ENCODE measurements around the gene RBP2. TPM values are rescaled to one million over a fixed set of nuclear protein-coding genes. Genes with fewer than 3 reads are reported as not detected.

RBP2 gene
- total RNA-seq, 1 donor from 2014 or later, result not detected

GRCh38 chr3:139481116-139481515, 4.8 kb upstream of the RBP2 start:
- Mint-ChIP-seq H3K9me3 (ENCODE audit: low read depth) (peaks cover 12% of the 10 kb centered on the region), H3K27me3 (no peaks in the 10 kb centered on the region), H3K4me1 (ENCODE audit: low read depth) (peaks cover 6% of the 10 kb centered on the region), H3K27ac (no peak overlapping the region), H3K36me3 (ENCODE audit: insufficient read depth) (peaks cover 4% of the 10 kb centered on the region), H3K4me3 (ENCODE audit: low read depth) (no peak overlapping the region)
- TF ChIP-seq CTCF (IDR thresholded peaks at IDR 0.05; ENCODE audit: unreplicated experiment), result no peak
- no peak for DNase-seq (ENCODE audit: low spot score, unreplicated experiment)

- H3K27ac Mint-ChIP-seq, result no peak overlapping the region
- H3K9me3 Mint-ChIP-seq (ENCODE audit: low read depth), result peaks cover 12% of the 10 kb centered on the region
- no peak for DNase-seq (ENCODE audit: low spot score, unreplicated experiment)
- H3K4me3 Mint-ChIP-seq (ENCODE audit: low read depth), result no peak overlapping the region
- peaks cover 4% of the 10 kb centered on the region for H3K36me3 Mint-ChIP-seq (ENCODE audit: insufficient read depth)
- peaks cover 6% of the 10 kb centered on the region for H3K4me1 Mint-ChIP-seq (ENCODE audit: low read depth)
- no peak for TF ChIP-seq CTCF (IDR thresholded peaks at IDR 0.05; ENCODE audit: unreplicated experiment)
- H3K27me3 Mint-ChIP-seq, result no peaks in the 10 kb centered on the region
Measured at GRCh38 chr3:139480585-139480984, 4.3 kb upstream of the RBP2 start.

GRCh38 chr3:139477710-139478640, 1.7 kb upstream of the RBP2 start:
- peaks cover 2% of the 10 kb centered on the region for H3K36me3 Mint-ChIP-seq (ENCODE audit: insufficient read depth)
- peaks cover 6% of the 10 kb centered on the region for H3K4me1 Mint-ChIP-seq (ENCODE audit: low read depth)
- H3K27me3 Mint-ChIP-seq, result no peaks in the 10 kb centered on the region
- no peak for TF ChIP-seq CTCF (IDR thresholded peaks at IDR 0.05; ENCODE audit: unreplicated experiment)
- H3K27ac Mint-ChIP-seq, result no peak overlapping the region
- peaks cover 7% of the 10 kb centered on the region for H3K9me3 Mint-ChIP-seq (ENCODE audit: low read depth)
- no peak for DNase-seq (ENCODE audit: low spot score, unreplicated experiment)
- no peak overlapping the region for H3K4me3 Mint-ChIP-seq (ENCODE audit: low read depth)

- H3K9me3 Mint-ChIP-seq (ENCODE audit: low read depth), result peaks cover 2% of the 10 kb centered on the region
- no peak overlapping the region for H3K4me3 Mint-ChIP-seq (ENCODE audit: low read depth)
- H3K27me3 Mint-ChIP-seq, result no peaks in the 10 kb centered on the region
- H3K27ac Mint-ChIP-seq, result no peak overlapping the region
- peaks cover 2% of the 10 kb centered on the region for H3K36me3 Mint-ChIP-seq (ENCODE audit: insufficient read depth)
- DNase-seq (ENCODE audit: low spot score, unreplicated experiment), result no peak
- no peak for TF ChIP-seq CTCF (IDR thresholded peaks at IDR 0.05; ENCODE audit: unreplicated experiment)
- peaks cover 6% of the 10 kb centered on the region for H3K4me1 Mint-ChIP-seq (ENCODE audit: low read depth)
Measured at GRCh38 chr3:139473155-139473771, 3.1 kb downstream of the RBP2 start.

- peaks cover 1% of the 10 kb centered on the region for H3K36me3 Mint-ChIP-seq (ENCODE audit: insufficient read depth)
- no peaks in the 10 kb centered on the region for H3K27me3 Mint-ChIP-seq
- no peak overlapping the region for H3K4me3 Mint-ChIP-seq (ENCODE audit: low read depth)
- TF ChIP-seq CTCF (IDR thresholded peaks at IDR 0.05; ENCODE audit: unreplicated experiment), result no peak
- no peak overlapping the region for H3K27ac Mint-ChIP-seq
- peaks cover 4% of the 10 kb centered on the region for H3K4me1 Mint-ChIP-seq (ENCODE audit: low read depth)
- DNase-seq (ENCODE audit: low spot score, unreplicated experiment), result no peak
- peaks cover 2% of the 10 kb centered on the region for H3K9me3 Mint-ChIP-seq (ENCODE audit: low read depth)
Measured at GRCh38 chr3:139472380-139473010, 3.8 kb downstream of the RBP2 start.

Data from progenitor cell of endocrine pancreas (in vitro differentiated cells).